ENCODE measurements around the gene FXYD3. TPM values are rescaled to one million over a fixed set of nuclear protein-coding genes. Genes with fewer than 3 reads are reported as not detected.
"Not testable (repeated sequence)": the region's sequence is repeated elsewhere in the genome, so short reads cannot be mapped to it uniquely, and the experiment has no call there.

The FXYD3 gene
- total and polyA plus RNA-seq, 4 donors = 130 to 467 (median 160) TPM

- DNase-seq = no peak
- H3K4me3 ChIP-seq = no peak overlapping the region
- no peak for TF ChIP-seq CTCF (IDR thresholded peaks at IDR 0.05; ENCODE audit: control extremely low read depth, extremely low read depth)
- no peak overlapping the region for H3K9ac ChIP-seq (ENCODE audit: insufficient read depth in 1 of 2, low read length in 2 of 2)
- H3K9me3 ChIP-seq (ENCODE audit: control insufficient read depth in 4 of 4, insufficient read depth in 3 of 4, low read length in 3 of 4) = no peaks in the 10 kb centered on the region
- H3K4me1 ChIP-seq (ENCODE audit: control insufficient read depth in 5 of 5, insufficient read depth in 5 of 5, low read length in 5 of 5) = peaks cover 0 to 11% (median 10%) of the 10 kb centered on the region in 5 donors
- no peak for ATAC-seq (ENCODE audit: insufficient read depth, low FRiP score)
- WGBS, 2 donors = 82 to 90% methylated on average over 20 of the region's 20 CpGs
- no peaks in the 10 kb centered on the region for H3K36me3 ChIP-seq (ENCODE audit: control insufficient read depth in 4 of 4, insufficient read depth in 4 of 4, low read length in 4 of 4)
- H3K27ac ChIP-seq (ENCODE audit: low read depth in 1 of 2, low read length in 1 of 2) = no peak overlapping the region
- peaks cover 0 to 38% (median 26%) of the 10 kb centered on the region in 3 donors for H3K27me3 ChIP-seq (ENCODE audit: control insufficient read depth in 3 of 3, insufficient read depth in 3 of 3, low read length in 2 of 3)
Measured at GRCh38 chr19:35151273-35152065, 35.8 kb downstream of the FXYD3 start.

GRCh38 chr19:35153129-35153522 lies 37.5 kb downstream of the FXYD3 start:
- not testable (repeated sequence) for H3K27ac ChIP-seq (ENCODE audit: low read depth in 1 of 2, low read length in 1 of 2); H3K9me3 ChIP-seq (ENCODE audit: control insufficient read depth in 4 of 4, insufficient read depth in 3 of 4, low read length in 3 of 4); DNase-seq; ATAC-seq (ENCODE audit: insufficient read depth, low FRiP score); H3K4me3 ChIP-seq; H3K9ac ChIP-seq (ENCODE audit: insufficient read depth in 1 of 2, low read length in 2 of 2)
- 63 to 78% methylated on average over 10 of the region's 10 CpGs for WGBS, 2 donors
- H3K36me3 ChIP-seq (ENCODE audit: control insufficient read depth in 4 of 4, insufficient read depth in 4 of 4, low read length in 4 of 4) = peaks cover 0 to 11% (median 2%) of the 10 kb centered on the region in 4 donors
- peaks cover 0 to 15% (median 10%) of the 10 kb centered on the region in 5 donors for H3K4me1 ChIP-seq (ENCODE audit: control insufficient read depth in 5 of 5, insufficient read depth in 5 of 5, low read length in 5 of 5)
- peaks cover 0 to 45% (median 26%) of the 10 kb centered on the region in 3 donors for H3K27me3 ChIP-seq (ENCODE audit: control insufficient read depth in 3 of 3, insufficient read depth in 3 of 3, low read length in 2 of 3)

GRCh38 chr19:35153701-35154524 lies 38.3 kb downstream of the FXYD3 start:
- DNase-seq (peak in 1 of 3 donors; percentile 40), ATAC-seq (ENCODE audit: insufficient read depth, low FRiP score) (peak; percentile 51)
- no peaks in the 10 kb centered on the region for H3K9me3 ChIP-seq (ENCODE audit: control insufficient read depth in 4 of 4, insufficient read depth in 3 of 4, low read length in 3 of 4)
- H3K27me3 ChIP-seq (ENCODE audit: control insufficient read depth in 3 of 3, insufficient read depth in 3 of 3, low read length in 2 of 3) = peaks cover 0 to 45% (median 26%) of the 10 kb centered on the region in 3 donors
- 1% methylated on average over 36 of the region's 36 CpGs for WGBS, 2 donors
- no peak for TF ChIP-seq CTCF (IDR thresholded peaks at IDR 0.05; ENCODE audit: control extremely low read depth, extremely low read depth)
- H3K4me1 ChIP-seq (ENCODE audit: control insufficient read depth in 5 of 5, insufficient read depth in 5 of 5, low read length in 5 of 5) = peaks cover 0 to 15% (median 10%) of the 10 kb centered on the region in 5 donors
- H3K27ac ChIP-seq (ENCODE audit: low read depth in 1 of 2, low read length in 1 of 2) = peak overlapping the region in 1 of 2 donors; percentile 51
- peaks cover 0 to 14% (median 3%) of the 10 kb centered on the region in 4 donors for H3K36me3 ChIP-seq (ENCODE audit: control insufficient read depth in 4 of 4, insufficient read depth in 4 of 4, low read length in 4 of 4)
- no peak overlapping the region for H3K9ac ChIP-seq (ENCODE audit: insufficient read depth in 1 of 2, low read length in 2 of 2)
- H3K4me3 ChIP-seq = peak overlapping the region; percentile 88
